ENCODE measurements around the gene NIN.
"Not testable (repeated sequence)": the region's sequence is repeated elsewhere in the genome, so short reads cannot be mapped to it uniquely, and the experiment has no call there.

NIN gene

DNA sequence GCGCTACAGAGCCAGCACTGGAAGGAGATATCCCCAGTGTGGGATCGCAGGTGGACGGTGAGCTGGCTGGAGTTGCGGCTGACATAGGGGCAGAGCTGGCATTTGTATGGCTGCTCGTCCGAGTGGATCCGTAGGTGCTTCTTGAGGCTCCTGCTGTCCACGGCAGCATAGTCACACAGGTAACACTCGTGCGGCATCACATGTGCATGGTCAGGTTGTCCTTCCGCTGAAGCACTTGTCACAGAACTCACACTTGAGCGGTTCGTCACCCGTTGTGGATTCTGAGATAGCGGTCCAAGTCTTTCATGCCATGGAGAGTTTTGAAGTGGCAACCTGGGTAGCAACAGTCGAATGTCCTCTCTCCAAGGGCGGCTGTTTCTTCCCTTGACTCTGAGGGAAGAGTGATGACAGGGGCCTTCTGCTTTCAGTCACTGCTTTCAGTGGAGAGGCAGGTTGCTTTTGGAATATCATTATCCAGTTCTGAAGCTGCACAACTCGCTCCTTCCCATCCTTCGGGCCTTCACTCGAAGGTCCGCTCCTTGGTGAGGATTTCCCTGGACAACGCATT, 125.9 kb downstream of the NIN start:
- DNase-seq: no peak

DNA sequence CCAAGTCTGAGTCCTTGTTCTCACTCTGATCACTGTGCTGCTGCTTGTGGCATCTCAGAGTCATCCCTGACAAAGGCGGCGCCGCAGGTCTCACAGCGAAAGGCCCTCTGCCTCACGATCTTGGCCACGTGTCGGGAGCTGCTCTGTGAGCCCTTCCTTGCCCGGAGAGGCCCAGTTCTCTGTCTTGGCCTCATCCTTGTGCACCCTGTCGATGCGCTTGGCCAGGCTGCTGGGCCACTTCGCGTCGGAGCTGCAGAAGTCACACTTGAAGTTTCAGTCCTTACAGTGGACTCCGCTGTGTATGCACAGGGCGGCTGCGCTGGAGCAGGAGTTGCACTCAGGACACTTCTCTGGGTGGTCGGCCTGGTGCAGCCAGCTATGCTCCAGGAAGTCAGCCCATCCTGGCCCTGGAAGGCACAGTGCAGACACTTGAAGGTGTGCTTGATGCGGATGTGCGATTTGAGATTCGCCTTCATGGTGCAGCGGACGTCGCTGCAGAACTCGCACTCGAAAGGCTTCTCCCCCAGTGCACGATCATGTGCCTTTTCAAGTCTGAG, 126.4 kb downstream of the NIN start:
- no peak for DNase-seq

DNA sequence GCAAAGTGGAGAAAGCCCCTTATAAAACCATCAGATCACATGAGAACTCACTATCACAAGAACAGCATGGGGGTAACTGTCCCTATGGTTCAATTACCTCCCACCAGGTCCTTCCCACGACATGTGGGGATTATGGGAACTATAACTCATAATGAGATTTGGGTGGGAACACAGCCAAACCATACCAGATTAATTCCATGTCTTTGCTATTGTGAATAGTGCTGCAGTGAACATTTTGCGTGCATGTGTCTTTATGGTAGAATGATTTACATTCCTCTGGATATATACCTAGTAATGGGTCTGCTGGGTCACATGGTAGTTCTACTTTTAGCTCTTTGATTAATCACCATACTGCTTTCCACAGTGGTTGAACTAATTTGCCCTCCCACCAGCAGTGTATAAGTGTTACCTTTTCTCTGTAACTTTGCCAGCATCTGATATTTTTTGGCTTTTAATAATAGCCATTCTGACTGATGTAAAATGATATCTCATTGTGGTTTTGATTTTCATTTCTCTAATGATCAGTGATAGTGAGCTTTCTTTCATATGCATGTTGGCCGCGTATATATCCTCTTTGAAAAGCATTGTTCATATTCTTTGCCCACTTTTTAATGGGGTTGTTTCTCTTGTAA, 133.2 kb downstream of the NIN start:
- DNase-seq: no peak

DNA sequence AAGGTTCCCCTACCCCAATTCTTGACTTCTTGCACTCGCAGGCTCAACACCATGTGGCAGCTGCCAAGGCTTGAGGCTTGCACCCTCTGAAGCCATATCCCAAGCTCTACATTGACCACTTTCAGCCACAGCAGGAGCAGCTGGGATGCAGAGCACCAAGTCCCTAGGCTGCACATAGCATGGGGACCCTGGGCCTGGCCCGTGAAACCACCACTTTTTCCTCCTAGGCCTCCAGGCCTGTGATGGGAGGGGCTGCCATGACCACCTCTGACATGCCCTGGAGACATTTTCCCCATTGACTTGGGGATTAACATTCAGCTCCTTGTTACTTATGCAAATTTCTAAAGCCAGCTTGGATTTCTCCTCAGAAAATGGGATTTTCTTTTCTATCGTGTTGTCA, 136.7 kb downstream of the NIN start:
- DNase-seq: not testable (repeated sequence)

DNA sequence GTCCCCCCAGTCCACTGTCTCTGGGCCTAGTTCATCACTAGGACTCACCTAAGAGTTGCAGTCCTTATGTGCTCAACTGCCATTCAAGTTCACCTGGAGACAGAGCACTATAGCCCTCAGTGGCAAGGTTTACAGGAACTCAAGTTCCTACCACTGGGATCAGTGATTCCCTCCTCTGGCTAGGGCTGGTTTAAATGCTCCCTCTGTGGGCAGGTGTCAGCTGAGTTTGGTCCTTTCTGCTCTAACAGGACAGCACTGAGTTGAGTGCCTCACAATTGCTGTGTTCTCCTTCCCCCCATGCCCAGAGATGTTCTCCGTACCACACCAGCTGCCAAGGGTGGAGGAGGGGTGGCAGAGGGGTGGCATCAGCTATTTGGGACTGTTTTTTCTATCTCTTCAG, 142.1 kb downstream of the NIN start:
- DNase-seq: no peak

DNA sequence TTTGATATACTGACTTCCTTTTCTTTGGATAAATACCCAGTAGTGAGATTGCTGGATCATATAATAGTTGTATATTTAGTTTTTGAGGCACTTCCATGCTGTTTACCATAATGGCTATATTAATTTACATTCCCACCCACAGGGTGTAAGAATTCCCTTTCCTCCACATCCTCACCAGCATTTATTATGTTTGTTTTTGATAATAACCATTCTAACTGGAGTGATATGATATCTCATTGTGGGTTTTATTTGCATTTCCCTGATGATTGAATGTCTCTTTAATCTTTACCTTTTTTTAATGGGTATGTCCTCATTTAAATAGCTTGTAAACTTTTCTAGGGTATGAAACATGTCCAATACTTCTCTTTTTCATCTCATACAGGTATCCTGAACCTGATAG, 151.3 kb downstream of the NIN start:
- DNase-seq: no peak

DNA sequence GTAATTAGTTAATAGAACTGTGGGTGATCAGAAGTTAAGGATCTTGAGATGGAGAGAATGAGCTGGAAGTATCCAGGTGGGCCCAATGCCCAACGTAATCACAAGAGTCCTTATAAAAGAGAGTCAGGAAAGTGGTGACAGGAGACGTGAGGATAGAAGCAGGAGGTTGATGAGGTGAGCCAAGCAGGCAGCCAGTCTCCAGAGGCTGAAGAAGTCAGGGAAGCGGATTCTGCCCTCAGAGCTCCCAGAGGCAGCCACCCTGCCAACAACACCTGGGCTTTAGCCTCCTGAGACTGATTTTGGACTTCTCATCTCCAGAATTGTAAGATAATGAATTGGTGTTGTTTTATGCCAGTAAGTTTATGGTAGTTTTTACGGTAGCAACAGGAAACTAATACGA, 152.8 kb downstream of the NIN start:
- no peak for DNase-seq

DNA sequence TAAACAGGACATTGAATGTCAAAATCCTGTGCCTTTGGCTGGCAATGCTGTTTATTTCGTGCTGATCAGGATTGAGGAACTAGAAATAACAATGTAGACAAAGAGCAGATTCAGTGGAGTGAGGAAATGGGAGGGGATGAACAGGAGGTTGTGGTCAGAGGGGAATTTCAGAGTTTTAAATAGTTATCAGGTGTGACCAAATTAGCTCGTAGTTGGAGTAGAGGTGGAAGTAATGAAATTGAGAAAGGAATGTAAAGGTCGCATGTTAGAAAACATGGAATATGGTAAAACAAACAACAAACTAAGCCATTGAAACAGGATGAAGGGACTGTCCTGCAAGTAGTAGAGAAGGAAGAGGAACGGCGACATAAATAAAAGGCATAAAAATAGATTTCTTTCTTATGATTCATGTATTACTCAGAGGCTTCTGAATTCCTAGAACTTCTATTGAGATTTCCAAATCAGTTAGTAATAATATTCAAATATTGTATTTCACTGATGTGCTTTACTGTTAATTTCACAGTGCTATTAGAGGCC, 153.4 kb downstream of the NIN start:
- DNase-seq: no peak

DNA sequence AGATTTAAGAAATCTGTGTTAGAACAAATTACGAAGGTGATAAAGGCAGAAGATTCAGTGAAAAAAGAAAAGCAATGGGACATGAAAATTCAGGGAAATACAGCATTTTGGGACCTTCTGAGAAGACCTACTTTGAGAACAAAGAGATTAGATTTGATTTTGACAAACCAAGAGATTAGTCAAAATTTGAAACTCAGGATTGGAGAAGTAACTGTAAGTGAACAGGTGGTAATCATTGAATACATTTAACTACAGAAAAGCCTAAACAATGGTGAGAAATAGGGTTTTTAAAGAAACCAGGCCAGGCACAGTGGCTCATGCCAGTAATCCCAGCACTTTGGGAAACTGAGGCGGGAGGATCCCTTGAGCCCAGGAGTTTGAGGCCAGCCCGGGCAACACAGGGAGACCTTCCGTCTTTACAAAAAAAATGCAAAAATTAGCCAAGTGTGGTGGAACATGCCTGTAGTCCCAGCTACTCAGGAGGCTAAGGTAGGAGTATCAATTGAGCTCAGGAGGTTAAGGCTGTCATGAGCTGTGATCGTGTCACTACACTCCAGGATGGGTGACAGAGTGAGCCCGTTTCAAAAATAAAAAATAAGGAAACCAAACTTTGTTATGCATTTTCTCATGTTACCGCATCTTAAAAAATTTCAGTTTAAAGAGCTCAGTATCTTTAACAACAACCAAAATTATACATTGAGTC, 154.0 kb downstream of the NIN start:
- DNase-seq: no peak

DNA sequence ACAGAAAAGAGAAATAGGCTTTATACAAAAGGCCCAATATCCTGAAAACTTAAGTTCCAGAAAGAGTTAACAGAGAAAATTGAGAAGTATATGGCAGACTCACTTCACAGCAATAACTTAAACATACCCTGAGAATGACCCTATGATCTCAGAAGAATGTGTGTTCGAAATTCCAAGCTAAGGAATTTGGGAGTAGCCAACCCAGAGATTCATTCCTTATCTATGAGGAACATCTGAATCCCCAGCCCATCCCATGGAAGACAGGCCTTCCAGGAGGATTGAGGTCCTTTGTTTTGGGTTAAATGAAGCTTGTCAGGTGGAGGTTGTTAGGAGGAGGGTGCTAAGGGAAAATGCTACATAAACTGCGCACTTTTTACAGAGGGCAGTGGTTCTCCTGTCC, 155.4 kb downstream of the NIN start:
- DNase-seq: no peak

DNA sequence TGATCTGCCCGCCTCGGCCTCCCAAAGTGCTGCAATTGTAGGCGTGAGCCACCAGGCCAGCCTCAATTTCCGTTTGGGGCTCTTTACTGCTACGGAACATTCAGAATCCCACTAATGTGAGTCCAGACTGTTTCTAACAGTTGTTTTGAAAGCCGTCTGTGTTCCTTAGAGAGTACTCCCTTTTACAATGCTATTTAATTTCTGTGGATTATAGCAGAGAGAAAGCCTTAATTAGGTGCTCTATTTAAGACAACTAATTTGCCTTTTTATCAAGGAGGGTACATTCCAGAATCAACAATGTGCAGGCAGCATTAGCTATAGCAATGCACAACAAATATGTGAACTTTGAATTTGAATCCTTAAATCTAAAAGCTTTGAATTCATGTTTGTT, 160.1 kb downstream of the NIN start:
- DNase-seq: no peak

DNA sequence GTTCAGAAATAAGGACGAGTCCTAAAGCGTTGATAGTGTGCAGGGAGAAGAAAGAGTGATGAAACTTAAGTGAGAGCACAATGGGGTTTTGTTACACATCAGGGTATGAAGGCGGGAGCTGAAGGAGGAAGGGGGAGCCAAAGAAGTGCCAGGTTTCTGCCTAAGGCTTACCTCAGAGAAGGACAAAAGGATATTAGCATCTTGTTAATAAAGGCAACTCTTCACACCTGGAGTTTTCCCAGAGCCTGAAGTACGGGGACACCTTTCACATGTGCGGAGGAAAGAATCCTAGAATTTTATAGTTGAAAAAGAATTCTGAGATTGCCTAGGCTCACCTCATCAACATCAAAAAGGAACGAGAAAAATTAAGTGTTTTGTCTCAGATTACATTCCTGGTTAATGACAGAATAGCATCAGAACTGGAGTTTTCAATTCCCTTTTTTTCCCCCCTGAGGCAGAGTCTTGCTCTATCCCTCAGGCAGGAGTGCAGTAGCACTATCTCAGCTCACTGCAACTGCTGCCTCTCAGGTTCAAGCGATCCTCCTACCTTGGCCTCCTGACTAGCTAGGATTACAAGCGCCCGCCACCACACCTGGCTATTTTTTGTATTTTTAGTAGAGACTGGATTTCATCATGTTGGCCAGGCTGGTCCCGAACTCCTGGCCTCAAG, 160.6 kb downstream of the NIN start:
- DNase-seq: no peak

Measured in activated CD4-positive, alpha-beta T cell treated with anti-CD3 and anti-CD28 coated beads, Interleukin-2, amount 50 U/mL, for 16 hours (primary cell).